C4-2B (cell line): ENCODE results near the gene GALNTL6.

Source experiments
- ZFX ChIP-seq: fragments of 450-650 bp; IDR thresholded peaks from 2 replicates; pipeline ENCODE4 v1.6.1; 2017
- TF ChIP-seq, protein P1 (sequence below): fragments of 450-650 bp; conservative IDR thresholded peaks from 2 replicates; pipeline ENCODE4 v1.5.1; 2017; ENCODE audit warnings: mild to moderate bottlenecking

DNA sequence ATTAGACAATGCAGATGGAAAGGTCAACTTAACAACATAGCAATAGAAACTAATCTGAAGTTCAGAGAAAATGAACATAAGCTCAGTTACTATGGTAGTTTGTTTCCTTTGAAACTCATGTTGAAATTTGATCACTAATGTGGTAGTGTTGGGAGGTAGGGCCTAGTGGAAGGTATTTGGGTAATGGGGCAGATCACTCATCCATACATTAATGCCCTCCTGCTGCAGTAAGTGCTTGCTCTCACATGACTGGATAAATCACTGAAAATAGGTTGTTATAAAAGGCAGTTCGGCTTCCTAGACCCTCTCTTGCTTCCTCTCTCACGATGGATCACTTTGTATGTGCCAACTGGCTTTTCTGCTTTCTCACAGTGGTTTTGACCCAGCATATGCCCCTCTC lies 788.0 kb downstream of the GALNTL6 start:
- TF ChIP-seq, protein P1, sequence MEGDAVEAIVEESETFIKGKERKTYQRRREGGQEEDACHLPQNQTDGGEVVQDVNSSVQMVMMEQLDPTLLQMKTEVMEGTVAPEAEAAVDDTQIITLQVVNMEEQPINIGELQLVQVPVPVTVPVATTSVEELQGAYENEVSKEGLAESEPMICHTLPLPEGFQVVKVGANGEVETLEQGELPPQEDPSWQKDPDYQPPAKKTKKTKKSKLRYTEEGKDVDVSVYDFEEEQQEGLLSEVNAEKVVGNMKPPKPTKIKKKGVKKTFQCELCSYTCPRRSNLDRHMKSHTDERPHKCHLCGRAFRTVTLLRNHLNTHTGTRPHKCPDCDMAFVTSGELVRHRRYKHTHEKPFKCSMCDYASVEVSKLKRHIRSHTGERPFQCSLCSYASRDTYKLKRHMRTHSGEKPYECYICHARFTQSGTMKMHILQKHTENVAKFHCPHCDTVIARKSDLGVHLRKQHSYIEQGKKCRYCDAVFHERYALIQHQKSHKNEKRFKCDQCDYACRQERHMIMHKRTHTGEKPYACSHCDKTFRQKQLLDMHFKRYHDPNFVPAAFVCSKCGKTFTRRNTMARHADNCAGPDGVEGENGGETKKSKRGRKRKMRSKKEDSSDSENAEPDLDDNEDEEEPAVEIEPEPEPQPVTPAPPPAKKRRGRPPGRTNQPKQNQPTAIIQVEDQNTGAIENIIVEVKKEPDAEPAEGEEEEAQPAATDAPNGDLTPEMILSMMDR = no peak
- TF ChIP-seq ZFX = no peak
